HEK293 (cell line): ENCODE data around the gene CERS5.

Experiments used
- CTCF ChIA-PET: fragments of 350-600 bp; formaldehyde crosslinking; extraction: SDS; loops from one replicate; lab custom pipeline; 2021; ENCODE audit warnings: antibody characterized with exemption; lab: Yijun Ruan, JAX
- POLR2A ChIA-PET: fragments of 300-600 bp; formaldehyde crosslinking; extraction: SDS; loops from one replicate; lab custom pipeline; 2020; ENCODE audit warnings: antibody characterized with exemption, inconsistent platforms; lab: Yijun Ruan, JAX
- H3K27ac ChIP-seq: fragments of 200-500 bp; sonication (Bioruptor generic); 2 replicates; pipeline ENCODE4 v1.5.1; 2014; ENCODE audit warnings: low read depth, low read length, control low read depth, inconsistent platforms; ENCODE audit errors: extremely low read depth
- H3K36me3 ChIP-seq, 2 experiments: fragments of 200-500 bp in 1 of 2; sonication (Bioruptor generic) in 1 of 2; 1 replicate in 1 of 2; 2 replicates in 1 of 2; pipeline ENCODE4 v1.5.1; 2014 to 2017; ENCODE audit warnings: inconsistent platforms in 2 of 2, low read length in 2 of 2; ENCODE audit not compliant: control insufficient read depth in 2 of 2, insufficient read depth in 1 of 2
- H3K4me1 ChIP-seq: fragments of 200-500 bp; sonication (Bioruptor generic); 2 replicates; pipeline ENCODE4 v1.5.1; 2014; ENCODE audit warnings: mild to moderate bottlenecking, low read length, inconsistent platforms; ENCODE audit not compliant: control insufficient read depth, insufficient read depth
- H3K4me3 ChIP-seq: 2 replicates; pipeline ENCODE4 v1.5.1; 2011; ENCODE audit warnings: low read depth, mild to moderate bottlenecking, control low read depth, low read length, moderate library complexity
- H3K9me3 ChIP-seq: fragments of 200-500 bp; sonication (Bioruptor generic); 2 replicates; pipeline ENCODE4 v1.5.1; 2014; ENCODE audit warnings: low read depth, low read length, inconsistent platforms; ENCODE audit not compliant: control insufficient read depth, insufficient read depth
- FEZF1 ChIP-seq: fragments of 450-650 bp; formaldehyde crosslinking; IDR thresholded peaks from 2 replicates; pipeline ENCODE4 v1.5.1; 2016; ENCODE audit warnings: missing biosample characterization, missing genetic modification characterization
- GLIS2 ChIP-seq: fragments of 450-650 bp; formaldehyde crosslinking; IDR thresholded peaks from 2 replicates; pipeline ENCODE4 v1.5.1; 2016; ENCODE audit warnings: missing biosample characterization, missing genetic modification characterization
- HOXC10 ChIP-seq: sonication (generic); formaldehyde crosslinking; IDR thresholded peaks from 2 replicates; pipeline ENCODE4 v1.8.1; 2023; ENCODE audit warnings: mild to moderate bottlenecking, missing genetic modification reagents
- HOXD13 ChIP-seq: sonication (generic); formaldehyde crosslinking; IDR thresholded peaks from 2 replicates; pipeline ENCODE4 v1.8.0; 2022; ENCODE audit warnings: missing genetic modification reagents, borderline replicate concordance
- IKZF3 ChIP-seq: fragments of 450-650 bp; IDR thresholded peaks from 2 replicates; pipeline ENCODE4 v1.5.0; 2018; ENCODE audit warnings: missing biosample characterization, mild to moderate bottlenecking, missing genetic modification characterization, moderate library complexity
- MYNN ChIP-seq: fragments of 450-650 bp; formaldehyde crosslinking; IDR thresholded peaks from 2 replicates; pipeline ENCODE4 v1.5.1; 2016; ENCODE audit warnings: missing biosample characterization, missing genetic modification characterization, borderline replicate concordance
- SP7 ChIP-seq: fragments of 450-650 bp; formaldehyde crosslinking; IDR thresholded peaks from 2 replicates; pipeline ENCODE4 v1.5.1; 2016; ENCODE audit warnings: missing biosample characterization, missing genetic modification characterization
- ZNF112 ChIP-seq: fragments of 450-650 bp; formaldehyde crosslinking; IDR thresholded peaks from 2 replicates; pipeline ENCODE4 v1.5.0; 2017; ENCODE audit warnings: missing biosample characterization, missing genetic modification characterization
- ZNF266 ChIP-seq: fragments of 450-650 bp; formaldehyde crosslinking; IDR thresholded peaks from 2 replicates; pipeline ENCODE4 v1.5.1; 2016; ENCODE audit warnings: missing biosample characterization, missing genetic modification characterization, low read depth
- ZNF324 ChIP-seq: fragments of 450-650 bp; formaldehyde crosslinking; IDR thresholded peaks from 2 replicates; pipeline ENCODE4 v1.5.1; 2016; ENCODE audit warnings: missing biosample characterization, missing genetic modification characterization
- ZNF366 ChIP-seq: fragments of 450-650 bp; formaldehyde crosslinking; conservative IDR thresholded peaks from 2 replicates; pipeline ENCODE4 v1.5.1; 2016; ENCODE audit warnings: missing biosample characterization, missing genetic modification characterization
- ZNF394 ChIP-seq: fragments of 450-650 bp; formaldehyde crosslinking; IDR thresholded peaks from 2 replicates; pipeline ENCODE4 v1.5.1; 2016; ENCODE audit warnings: missing biosample characterization, missing genetic modification characterization, mild to moderate bottlenecking, moderate library complexity, borderline replicate concordance
- ZNF426 ChIP-seq: fragments of 450-650 bp; formaldehyde crosslinking; IDR thresholded peaks from 2 replicates; pipeline ENCODE4 v1.5.1; 2017; ENCODE audit warnings: missing biosample characterization, missing genetic modification characterization, mild to moderate bottlenecking, inconsistent platforms, moderate library complexity
- ZNF521 ChIP-seq: fragments of 450-650 bp; formaldehyde crosslinking; IDR thresholded peaks from 2 replicates; pipeline ENCODE4 v1.5.1; 2017; ENCODE audit warnings: missing biosample characterization, mild to moderate bottlenecking, missing genetic modification characterization
- ZNF544 ChIP-seq: fragments of 450-650 bp; formaldehyde crosslinking; IDR thresholded peaks from 2 replicates; pipeline ENCODE4 v1.5.0; 2017; ENCODE audit warnings: missing biosample characterization, missing genetic modification characterization
- ZNF558 ChIP-seq: fragments of 450-650 bp; formaldehyde crosslinking; IDR thresholded peaks from 2 replicates; pipeline ENCODE4 v1.5.1; 2016; ENCODE audit warnings: missing biosample characterization, missing genetic modification characterization
- ZNF560 ChIP-seq: fragments of 450-650 bp; formaldehyde crosslinking; IDR thresholded peaks from 2 replicates; pipeline ENCODE4 v1.5.1; 2017; ENCODE audit warnings: missing biosample characterization, missing genetic modification characterization, borderline replicate concordance
- ZNF600 ChIP-seq: fragments of 450-650 bp; formaldehyde crosslinking; IDR thresholded peaks from 2 replicates; pipeline ENCODE4 v1.5.1; 2016; ENCODE audit warnings: missing biosample characterization, missing genetic modification characterization
- ZNF623 ChIP-seq: fragments of 450-650 bp; formaldehyde crosslinking; IDR thresholded peaks from 2 replicates; pipeline ENCODE4 v1.5.1; 2016; ENCODE audit warnings: missing biosample characterization, missing genetic modification characterization
- ZNF658 ChIP-seq: fragments of 450-650 bp; formaldehyde crosslinking; IDR thresholded peaks from 2 replicates; pipeline ENCODE4; 2016; ENCODE audit warnings: missing biosample characterization, missing genetic modification characterization
- ZNF837 ChIP-seq: fragments of 450-650 bp; formaldehyde crosslinking; IDR thresholded peaks from 2 replicates; pipeline ENCODE4 v1.5.1; 2016; ENCODE audit warnings: missing biosample characterization, missing genetic modification characterization
- ZNF843 ChIP-seq: fragments of 450-650 bp; formaldehyde crosslinking; IDR thresholded peaks from 2 replicates; pipeline ENCODE4 v1.5.1; 2016; ENCODE audit warnings: missing biosample characterization, missing genetic modification characterization
- ZSCAN16 ChIP-seq: fragments of 450-650 bp; formaldehyde crosslinking; IDR thresholded peaks from 2 replicates; pipeline ENCODE4 v1.5.1; 2016; ENCODE audit warnings: missing biosample characterization, missing genetic modification characterization
- TF ChIP-seq, protein P1 (sequence below): fragments of 450-650 bp; formaldehyde crosslinking; optimal IDR thresholded peaks from 2 replicates; pipeline ENCODE3; 2016; ENCODE audit warnings: missing biosample characterization, mild to moderate bottlenecking, missing genetic modification characterization
- TF ChIP-seq, protein P2 (sequence below): fragments of 450-650 bp; formaldehyde crosslinking; IDR thresholded peaks from 2 replicates; pipeline ENCODE4 v1.5.1; 2016; ENCODE audit warnings: missing biosample characterization, missing genetic modification characterization
- TF ChIP-seq, protein P3 (sequence below): fragments of 450-650 bp; formaldehyde crosslinking; IDR thresholded peaks from 2 replicates; pipeline ENCODE4 v1.5.1; 2016; ENCODE audit warnings: missing biosample characterization, missing genetic modification characterization
- TF ChIP-seq, protein P4 (sequence below): fragments of 450-650 bp; formaldehyde crosslinking; IDR thresholded peaks from 2 replicates; pipeline ENCODE4 v1.5.1; 2017; ENCODE audit warnings: missing biosample characterization, missing genetic modification characterization
- TF ChIP-seq, protein P5 (sequence below): fragments of 450-650 bp; formaldehyde crosslinking; IDR thresholded peaks from 2 replicates; pipeline ENCODE4 v1.5.1; 2017; ENCODE audit warnings: missing biosample characterization, missing genetic modification characterization

Gene CERS5

DNA sequence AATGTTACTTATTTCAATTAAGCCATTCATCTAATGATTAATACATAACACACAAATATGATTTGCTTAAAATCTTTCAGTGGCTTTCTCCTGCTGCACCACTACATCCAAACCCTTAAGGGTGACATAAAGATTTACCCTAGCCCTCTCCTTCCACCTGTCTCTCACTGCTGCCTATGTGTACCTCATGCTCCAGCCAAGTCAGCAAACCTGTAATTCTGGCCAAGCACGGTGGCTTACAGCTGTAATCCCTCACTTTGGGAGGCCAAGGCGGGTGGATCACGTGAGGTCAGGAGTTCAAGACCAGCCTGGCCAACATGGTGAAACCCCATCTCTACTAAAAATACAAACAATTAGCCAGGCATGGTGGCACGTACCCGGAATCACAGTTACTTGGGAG lies 31.7 kb upstream of the CERS5 start:
- peaks cover 23 to 32% of the 10 kb centered on the region in 2 experiments for H3K36me3 ChIP-seq
- H3K4me3 ChIP-seq, result no peak overlapping the region
- ChIA-PET CTCF (interaction anchor here (0.5 kb wide), 1 partner anchor 8 kb away, joined by 3 read pairs; no protein-coding TSS in a partner anchor), POLR2A (no interaction called here)
- H3K9me3 ChIP-seq, result no peaks in the 10 kb centered on the region
- H3K4me1 ChIP-seq, result peaks cover 21% of the 10 kb centered on the region
- no peak overlapping the region for H3K27ac ChIP-seq
- TF ChIP-seq ZNF843 (tag by site-specific recombination) (no peak), HOXC10 (no peak), GLIS2 (tag by site-specific recombination) (no peak)
- TF ChIP-seq, all 188 proteins: peak for 0

DNA sequence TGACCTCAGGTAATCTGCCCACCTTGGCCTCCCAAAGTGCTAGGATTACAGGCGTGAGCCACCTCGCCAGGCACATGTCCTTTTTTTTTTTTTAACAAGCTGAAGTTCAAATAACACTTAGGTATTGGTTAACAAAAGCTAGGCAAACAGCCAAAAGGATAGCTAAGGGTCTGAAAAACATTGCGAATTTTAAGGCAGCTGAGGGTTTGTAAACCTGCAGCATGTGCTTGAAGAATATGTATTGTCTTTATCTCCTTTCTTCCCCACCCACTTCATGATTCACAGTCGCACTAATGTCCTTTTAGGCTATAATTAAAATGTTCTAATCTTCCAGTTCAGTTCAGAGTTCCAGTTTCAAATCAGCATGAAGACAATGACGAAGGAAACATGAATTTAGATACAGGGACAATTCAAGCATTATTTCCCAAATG lies 30.1 kb upstream of the CERS5 start:
- H3K9me3 ChIP-seq, result no peaks in the 10 kb centered on the region
- no peak overlapping the region for H3K27ac ChIP-seq
- peaks cover 21% of the 10 kb centered on the region for H3K4me1 ChIP-seq
- H3K4me3 ChIP-seq, result no peak overlapping the region
- ChIA-PET CTCF (interaction anchor here (0.6 to 1.4 kb wide), 2 partner anchors 15 to 840 kb away, joined by 3 to 5 read pairs; no protein-coding TSS in a partner anchor), POLR2A (interaction anchor here (0.6 to 0.7 kb wide), 4 partner anchors 27 to 330 kb away, joined by 3 to 6 read pairs (median 3); partner anchors contain the start of gene COX14)
- peaks cover 20 to 28% of the 10 kb centered on the region in 2 experiments for H3K36me3 ChIP-seq
- TF ChIP-seq IKZF3 (tag by site-specific recombination), result peak; percentile 68; the same call in 1 of the 2 replicates
- TF ChIP-seq SP7, result peak; percentile 96
- no peak for TF ChIP-seq ZNF521 (tag by site-specific recombination)
- TF ChIP-seq ZNF558 (tag by site-specific recombination), result no peak
- no peak for TF ChIP-seq ZNF560 (tag by site-specific recombination)
- no peak for TF ChIP-seq ZNF266
- TF ChIP-seq ZNF623, result no peak
- TF ChIP-seq, protein P1, sequence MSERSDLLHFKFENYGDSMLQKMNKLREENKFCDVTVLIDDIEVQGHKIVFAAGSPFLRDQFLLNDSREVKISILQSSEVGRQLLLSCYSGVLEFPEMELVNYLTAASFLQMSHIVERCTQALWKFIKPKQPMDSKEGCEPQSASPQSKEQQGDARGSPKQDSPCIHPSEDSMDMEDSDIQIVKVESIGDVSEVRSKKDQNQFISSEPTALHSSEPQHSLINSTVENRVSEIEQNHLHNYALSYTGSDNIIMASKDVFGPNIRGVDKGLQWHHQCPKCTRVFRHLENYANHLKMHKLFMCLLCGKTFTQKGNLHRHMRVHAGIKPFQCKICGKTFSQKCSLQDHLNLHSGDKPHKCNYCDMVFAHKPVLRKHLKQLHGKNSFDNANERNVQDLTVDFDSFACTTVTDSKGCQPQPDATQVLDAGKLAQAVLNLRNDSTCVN (tag by site-specific recombination), result no peak
- TF ChIP-seq ZNF112 (tag by site-specific recombination), result no peak
- no peak for TF ChIP-seq ZNF324 (tag by site-specific recombination)
- no peak for TF ChIP-seq ZNF544 (tag by site-specific recombination)
- peak; percentile 96 for TF ChIP-seq ZSCAN16 (tag by site-specific recombination)
- TF ChIP-seq, protein P2, sequence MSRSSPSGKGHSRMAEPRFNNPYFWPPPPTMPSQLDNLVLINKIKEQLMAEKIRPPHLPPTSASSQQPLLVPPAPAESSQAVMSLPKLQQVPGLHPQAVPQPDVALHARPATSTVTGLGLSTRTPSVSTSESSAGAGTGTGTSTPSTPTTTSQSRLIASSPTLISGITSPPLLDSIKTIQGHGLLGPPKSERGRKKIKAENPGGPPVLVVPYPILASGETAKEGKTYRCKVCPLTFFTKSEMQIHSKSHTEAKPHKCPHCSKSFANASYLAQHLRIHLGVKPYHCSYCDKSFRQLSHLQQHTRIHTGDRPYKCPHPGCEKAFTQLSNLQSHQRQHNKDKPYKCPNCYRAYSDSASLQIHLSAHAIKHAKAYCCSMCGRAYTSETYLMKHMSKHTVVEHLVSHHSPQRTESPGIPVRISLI (tag by site-specific recombination), result 0 out of 2 replicates have a peak, but pooled peaks have one; percentile 44
- TF ChIP-seq, protein P3, sequence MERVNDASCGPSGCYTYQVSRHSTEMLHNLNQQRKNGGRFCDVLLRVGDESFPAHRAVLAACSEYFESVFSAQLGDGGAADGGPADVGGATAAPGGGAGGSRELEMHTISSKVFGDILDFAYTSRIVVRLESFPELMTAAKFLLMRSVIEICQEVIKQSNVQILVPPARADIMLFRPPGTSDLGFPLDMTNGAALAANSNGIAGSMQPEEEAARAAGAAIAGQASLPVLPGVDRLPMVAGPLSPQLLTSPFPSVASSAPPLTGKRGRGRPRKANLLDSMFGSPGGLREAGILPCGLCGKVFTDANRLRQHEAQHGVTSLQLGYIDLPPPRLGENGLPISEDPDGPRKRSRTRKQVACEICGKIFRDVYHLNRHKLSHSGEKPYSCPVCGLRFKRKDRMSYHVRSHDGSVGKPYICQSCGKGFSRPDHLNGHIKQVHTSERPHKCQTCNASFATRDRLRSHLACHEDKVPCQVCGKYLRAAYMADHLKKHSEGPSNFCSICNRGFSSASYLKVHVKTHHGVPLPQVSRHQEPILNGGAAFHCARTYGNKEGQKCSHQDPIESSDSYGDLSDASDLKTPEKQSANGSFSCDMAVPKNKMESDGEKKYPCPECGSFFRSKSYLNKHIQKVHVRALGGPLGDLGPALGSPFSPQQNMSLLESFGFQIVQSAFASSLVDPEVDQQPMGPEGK (tag by site-specific recombination), result no peak
- no peak for TF ChIP-seq ZNF426 (tag by site-specific recombination)
- TF ChIP-seq ZNF600 (tag by site-specific recombination), result no peak
- TF ChIP-seq, protein P4, sequence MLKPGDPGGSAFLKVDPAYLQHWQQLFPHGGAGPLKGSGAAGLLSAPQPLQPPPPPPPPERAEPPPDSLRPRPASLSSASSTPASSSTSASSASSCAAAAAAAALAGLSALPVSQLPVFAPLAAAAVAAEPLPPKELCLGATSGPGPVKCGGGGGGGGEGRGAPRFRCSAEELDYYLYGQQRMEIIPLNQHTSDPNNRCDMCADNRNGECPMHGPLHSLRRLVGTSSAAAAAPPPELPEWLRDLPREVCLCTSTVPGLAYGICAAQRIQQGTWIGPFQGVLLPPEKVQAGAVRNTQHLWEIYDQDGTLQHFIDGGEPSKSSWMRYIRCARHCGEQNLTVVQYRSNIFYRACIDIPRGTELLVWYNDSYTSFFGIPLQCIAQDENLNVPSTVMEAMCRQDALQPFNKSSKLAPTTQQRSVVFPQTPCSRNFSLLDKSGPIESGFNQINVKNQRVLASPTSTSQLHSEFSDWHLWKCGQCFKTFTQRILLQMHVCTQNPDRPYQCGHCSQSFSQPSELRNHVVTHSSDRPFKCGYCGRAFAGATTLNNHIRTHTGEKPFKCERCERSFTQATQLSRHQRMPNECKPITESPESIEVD (tag by site-specific recombination), result peak; percentile 65
- no peak for TF ChIP-seq MYNN (tag by site-specific recombination)
- TF ChIP-seq FEZF1, result peak; percentile 74
- TF ChIP-seq, protein P5, sequence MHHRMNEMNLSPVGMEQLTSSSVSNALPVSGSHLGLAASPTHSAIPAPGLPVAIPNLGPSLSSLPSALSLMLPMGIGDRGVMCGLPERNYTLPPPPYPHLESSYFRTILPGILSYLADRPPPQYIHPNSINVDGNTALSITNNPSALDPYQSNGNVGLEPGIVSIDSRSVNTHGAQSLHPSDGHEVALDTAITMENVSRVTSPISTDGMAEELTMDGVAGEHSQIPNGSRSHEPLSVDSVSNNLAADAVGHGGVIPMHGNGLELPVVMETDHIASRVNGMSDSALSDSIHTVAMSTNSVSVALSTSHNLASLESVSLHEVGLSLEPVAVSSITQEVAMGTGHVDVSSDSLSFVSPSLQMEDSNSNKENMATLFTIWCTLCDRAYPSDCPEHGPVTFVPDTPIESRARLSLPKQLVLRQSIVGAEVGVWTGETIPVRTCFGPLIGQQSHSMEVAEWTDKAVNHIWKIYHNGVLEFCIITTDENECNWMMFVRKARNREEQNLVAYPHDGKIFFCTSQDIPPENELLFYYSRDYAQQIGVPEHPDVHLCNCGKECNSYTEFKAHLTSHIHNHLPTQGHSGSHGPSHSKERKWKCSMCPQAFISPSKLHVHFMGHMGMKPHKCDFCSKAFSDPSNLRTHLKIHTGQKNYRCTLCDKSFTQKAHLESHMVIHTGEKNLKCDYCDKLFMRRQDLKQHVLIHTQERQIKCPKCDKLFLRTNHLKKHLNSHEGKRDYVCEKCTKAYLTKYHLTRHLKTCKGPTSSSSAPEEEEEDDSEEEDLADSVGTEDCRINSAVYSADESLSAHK (tag by site-specific recombination), result 0 out of 2 replicates have a peak, but pooled peaks have one; percentile 18
- 0 out of 2 replicates have a peak, but pooled peaks have one; percentile 17 for TF ChIP-seq ZNF366 (tag by site-specific recombination)
- no peak for TF ChIP-seq ZNF837
- TF ChIP-seq ZNF658 (tag by site-specific recombination), result no peak
- TF ChIP-seq HOXD13 (CRISPR knock-in tag), result no peak
- TF ChIP-seq ZNF394 (tag by site-specific recombination), result no peak
